ENCODE data around the gene PPFIBP2. TPM values are rescaled to one million over a fixed set of nuclear protein-coding genes. Genes with fewer than 3 reads are reported as not detected.

Gene PPFIBP2
- total and polyA plus RNA-seq, 10 of the 15 experiments (the other 5 are each of a cell fraction or from before 2014, with no cell fraction given) = 17.3 to 56.3 (median 39.2) TPM

GRCh38 chr11:7561562-7561961, 47.8 kb downstream of the PPFIBP2 start (continued):
- TF ChIP-seq ZBTB11 (CRISPR knock-in tag; IDR thresholded peaks at IDR 0.05) = no peak
- TF ChIP-seq POLR2AphosphoS5 (IDR thresholded peaks at IDR 0.05; ENCODE audit: low read length) = no peak

DNA sequence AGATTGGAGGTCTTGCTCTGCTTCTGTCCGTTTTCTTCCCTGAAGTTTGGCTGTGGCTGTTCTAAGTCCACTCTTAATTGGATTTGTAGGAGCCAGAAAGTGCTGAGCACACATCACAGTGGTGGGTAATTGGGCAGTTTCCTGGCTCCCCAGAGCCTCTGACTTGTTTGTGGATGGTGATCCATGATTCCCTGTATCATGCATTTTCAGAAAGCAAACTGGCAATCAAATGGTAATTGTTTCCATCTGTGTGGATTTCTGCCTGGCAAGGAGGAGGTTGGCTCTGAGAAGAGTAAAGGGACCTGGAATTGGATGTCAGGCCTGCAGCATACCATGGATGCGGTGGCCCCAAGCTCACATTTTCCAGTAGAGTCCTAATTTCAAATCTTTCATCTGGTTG, 49.5 kb downstream of the PPFIBP2 start:
- Histone ChIP-seq H3K4me3 (no peak overlapping the region), H3K36me3 (ENCODE audit: control insufficient read depth in 2 of 2, insufficient read depth in 2 of 2, low read length in 1 of 2) (peaks cover 8 to 18% of the 10 kb centered on the region in 2 experiments), H3K9me3 (replicated peaks; ENCODE audit: control insufficient read depth, insufficient read depth, low read length) (no peaks in the 10 kb centered on the region; the same call in 2 of the 3 replicates), H4K20me1 (ENCODE audit: control insufficient read depth, insufficient read depth) (no peaks in the 10 kb centered on the region), H3K27ac (ENCODE audit: control insufficient read depth, insufficient read depth) (no peak overlapping the region), H3K9ac (ENCODE audit: control insufficient read depth, insufficient read depth, low read length) (no peak overlapping the region), H3K4me1 (ENCODE audit: control insufficient read depth, insufficient read depth, low read length) (peaks cover 16% of the 10 kb centered on the region), H2AFZ (ENCODE audit: control insufficient read depth, low read depth, low read length) (no peak overlapping the region), H3K27me3 (replicated peaks in 1 of 2; ENCODE audit: control insufficient read depth in 2 of 2, insufficient read depth in 2 of 2, low read length in 1 of 2) (no peaks in the 10 kb centered on the region), H3K4me2 (ENCODE audit: control insufficient read depth, insufficient read depth) (no peak overlapping the region), H3K79me2 (ENCODE audit: control insufficient read depth, insufficient read depth, low read length) (peaks cover 28% of the 10 kb centered on the region)
- 86% methylated on average over 2 of the region's 2 CpGs for WGBS (ENCODE audit: insufficient coverage, insufficient replicate concordance, low lambda C conversion rate, missing lambda C conversion rate)
- in situ Hi-C loops (cut with MboI) = no loop called here
- TF ChIP-seq POLR2AphosphoS2 (IDR thresholded peaks at IDR 0.05; ENCODE audit: low read depth, low read length) (no peak), MYC (IDR thresholded peaks at IDR 0.05; ENCODE audit: insufficient read depth, insufficient read length, insufficient replicate concordance, low read length, severe bottlenecking) (no peak), MTA3 (IDR thresholded peaks at IDR 0.05; ENCODE audit: borderline replicate concordance, low read length) (no peak), SMC3 (IDR thresholded peaks at IDR 0.05; ENCODE audit: borderline replicate concordance, low read length) (no peak), TBL1XR1 (IDR thresholded peaks at IDR 0.05; ENCODE audit: low read depth, low read length) (no peak)
- ChIA-PET SMC1A (ENCODE audit: uncharacterized antibody, unreplicated experiment) (no interaction called here), CTCF (no interaction called here), RAD21 (ENCODE audit: unreplicated experiment) (no interaction called here), POLR2A (no interaction called here)
- no peak for FAIRE-seq
- ATAC-seq = no peak
- BruUV-seq (replicated peaks) = no TSS peak
- no peak for DNase-seq (ENCODE audit: low read depth, low spot score)
- intact Hi-C loops (cut with micrococcal nuclease; ENCODE audit: unreplicated experiment) = no loop called here

Data from GM12878 (cell line).